Neuronal stem cell (in vitro differentiated cells): ENCODE measurements around the gene MRAP.
A peak's percentile ranks its signal among the peaks of the same experiment; 100 is the strongest.

Experiments used
- DNase-seq: peaks from one replicate; pipeline ENCODE4 v3.0.0-alpha.2; 2013; ENCODE audit warnings: low spot score
- H2AFZ ChIP-seq: one replicate; pipeline ENCODE4 v1.6.1; 2013; ENCODE audit warnings: mild to moderate bottlenecking, low read length, inconsistent platforms
- H2AK5ac ChIP-seq: 2 replicates; pipeline ENCODE4 v1.6.1; 2013; ENCODE audit warnings: low read depth, mild to moderate bottlenecking, inconsistent platforms, low read length, moderate library complexity, mixed read lengths
- H2BK120ac ChIP-seq: 2 replicates; pipeline ENCODE4 v1.6.1; 2013; ENCODE audit warnings: low read depth, mild to moderate bottlenecking, inconsistent platforms, low read length, moderate library complexity, mixed read lengths
- H2BK12ac ChIP-seq: one replicate; pipeline ENCODE4 v1.6.1; 2013; ENCODE audit warnings: low read length, inconsistent platforms
- H2BK15ac ChIP-seq: 2 replicates; pipeline ENCODE4 v1.6.1; 2013; ENCODE audit warnings: mild to moderate bottlenecking, low read length, inconsistent platforms, mixed read lengths
- H2BK5ac ChIP-seq: one replicate; pipeline ENCODE4 v1.6.1; 2013; ENCODE audit warnings: inconsistent platforms, mild to moderate bottlenecking, low read length, moderate library complexity
- H3K14ac ChIP-seq: one replicate; pipeline ENCODE4 v1.6.1; 2013; ENCODE audit warnings: low read length, inconsistent platforms
- H3K18ac ChIP-seq: 2 replicates; pipeline ENCODE4 v1.6.1; 2013; ENCODE audit warnings: low read length, inconsistent platforms
- H3K23ac ChIP-seq: 2 replicates; pipeline ENCODE4 v1.6.1; 2013; ENCODE audit warnings: low read depth, mild to moderate bottlenecking, mixed read lengths, low read length, inconsistent platforms; ENCODE audit not compliant: poor library complexity
- H3K27ac ChIP-seq: replicated peaks from 3 replicates; pipeline ENCODE4 v1.5.1; 2013; ENCODE audit warnings: low read length, inconsistent platforms
- H3K27me3 ChIP-seq, 3 experiments: 2 replicates each; pipeline ENCODE4 v1.6.1; 2013; ENCODE audit warnings: low read length in 3 of 3, mild to moderate bottlenecking in 2 of 3, inconsistent platforms in 1 of 3, low read depth in 1 of 3, mixed read lengths in 1 of 3, moderate library complexity in 1 of 3; ENCODE audit not compliant: control insufficient read depth in 3 of 3, insufficient read depth in 3 of 3
- H3K36me3 ChIP-seq, 2 donors: replicated peaks in 1 of 2; 2 replicates each; pipeline ENCODE4 v1.6.1; 2013; ENCODE audit warnings: low read length in 2 of 2; ENCODE audit not compliant: control insufficient read depth in 2 of 2, insufficient read depth in 2 of 2
- H3K4ac ChIP-seq: 2 replicates; pipeline ENCODE4 v1.6.1; 2013; ENCODE audit warnings: inconsistent platforms, mild to moderate bottlenecking, low read length, moderate library complexity
- H3K4me1 ChIP-seq, 2 donors: 1 replicate in 1 of 2; 2 replicates in 1 of 2; pipeline ENCODE4 v1.6.1; 2013; ENCODE audit warnings: low read length in 2 of 2, low read depth in 1 of 2; ENCODE audit not compliant: control insufficient read depth in 2 of 2, insufficient read depth in 1 of 2
- H3K4me2 ChIP-seq: one replicate; pipeline ENCODE4 v1.6.1; 2013; ENCODE audit warnings: mild to moderate bottlenecking, low read length, inconsistent platforms; ENCODE audit not compliant: insufficient read depth, poor library complexity, severe bottlenecking
- H3K4me3 ChIP-seq, 2 donors: 2 replicates each; pipeline ENCODE4 v1.5.1; 2013; ENCODE audit warnings: low read length in 2 of 2, mild to moderate bottlenecking in 2 of 2, inconsistent platforms in 1 of 2, moderate library complexity in 1 of 2
- H3K79me1 ChIP-seq: one replicate; pipeline ENCODE4 v1.6.1; 2013; ENCODE audit warnings: low read depth, mild to moderate bottlenecking, inconsistent platforms, low read length, moderate library complexity
- H3K9ac ChIP-seq: one replicate; pipeline ENCODE4 v1.6.1; 2013; ENCODE audit warnings: mild to moderate bottlenecking, low read depth, low read length, inconsistent platforms; ENCODE audit not compliant: poor library complexity
- H3K9me3 ChIP-seq, 2 donors: replicated peaks in 1 of 2; 2 replicates each; pipeline versions ENCODE3 to v1.6.1; 2013; ENCODE audit warnings: low read length in 2 of 2, mild to moderate bottlenecking in 2 of 2, inconsistent platforms in 1 of 2, low read depth in 1 of 2, mixed read lengths in 1 of 2, moderate library complexity in 1 of 2; ENCODE audit not compliant: control insufficient read depth in 2 of 2, insufficient read depth in 1 of 2
- H4K8ac ChIP-seq: one replicate; pipeline ENCODE4 v1.6.1; 2013; ENCODE audit warnings: low read depth, mild to moderate bottlenecking, inconsistent platforms, low read length, moderate library complexity
- H4K91ac ChIP-seq: one replicate; pipeline ENCODE4 v1.6.1; 2013; ENCODE audit warnings: low read length, low read depth, mild to moderate bottlenecking, inconsistent platforms; ENCODE audit not compliant: poor library complexity
- WGBS, 2 donors: extraction: QIAGEN DNeasy Blood & Tissue Kit; methylation state at CpG; one replicate each; pipeline ENCODE4 v1.1.7; 2013; ENCODE audit warnings: missing lambda C conversion rate in 2 of 2, mixed read lengths in 1 of 2; ENCODE audit not compliant: insufficient read length in 2 of 2, insufficient replicate concordance in 1 of 2; ENCODE audit errors: extremely low coverage in 2 of 2; 5-methylcytosine and 5-hydroxymethylcytosine counted together

Gene MRAP

DNA sequence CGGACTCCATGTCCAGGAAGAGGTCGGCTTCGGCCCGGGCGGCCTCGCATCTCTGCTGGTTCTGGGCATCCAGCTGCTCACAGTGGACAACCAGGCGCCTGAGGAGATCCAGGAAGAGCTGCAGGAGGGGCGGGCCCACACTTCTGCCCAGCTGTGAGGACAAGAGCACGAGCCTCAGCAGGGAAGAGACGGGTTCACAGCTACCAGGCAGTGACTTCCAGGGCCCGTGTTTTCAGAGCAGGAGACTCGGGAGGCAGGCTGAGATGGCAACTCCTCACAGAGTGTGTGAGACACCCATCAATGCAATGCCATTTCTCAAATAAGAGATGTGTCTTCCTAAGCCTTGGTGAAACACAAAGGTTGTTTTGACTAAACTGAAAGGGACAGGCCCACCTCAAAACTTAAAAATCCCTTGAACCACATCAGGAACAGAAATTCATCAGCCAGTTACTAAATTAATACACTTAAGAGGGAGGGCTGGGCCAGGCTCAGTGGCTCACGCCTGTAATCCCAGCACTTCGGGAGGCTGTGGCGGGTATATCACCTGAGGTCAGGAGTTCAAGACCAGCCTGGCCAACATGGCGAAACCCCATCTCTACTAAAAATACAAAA is 50.8 kb downstream of the MRAP start:
- H2BK5ac ChIP-seq: no peak overlapping the region
- H3K14ac ChIP-seq: no peak overlapping the region
- peaks cover 3 to 11% of the 10 kb centered on the region in 2 donors for H3K9me3 ChIP-seq
- H3K18ac ChIP-seq: no peak overlapping the region
- no peak for DNase-seq
- no peak overlapping the region for H3K9ac ChIP-seq
- peaks cover 3% of the 10 kb centered on the region for H3K79me1 ChIP-seq
- no peak overlapping the region for H2AK5ac ChIP-seq
- H4K8ac ChIP-seq: no peak overlapping the region
- no peaks in the 10 kb centered on the region for H3K27me3 ChIP-seq
- no peak overlapping the region for H2AFZ ChIP-seq
- H2BK120ac ChIP-seq: no peak overlapping the region
- H3K4me2 ChIP-seq: no peak overlapping the region
- no peak overlapping the region for H3K27ac ChIP-seq
- H3K36me3 ChIP-seq: peaks cover 63 to 100% of the 10 kb centered on the region in 2 donors
- no peak overlapping the region for H4K91ac ChIP-seq
- H3K23ac ChIP-seq: no peak overlapping the region
- no peak overlapping the region for H2BK15ac ChIP-seq
- no peak overlapping the region for H3K4me3 ChIP-seq
- no peaks in the 10 kb centered on the region for H3K4me1 ChIP-seq
- no CpG with 5 or more reads among the region's 16 CpGs for WGBS, 2 donors
- no peak overlapping the region for H3K4ac ChIP-seq
- H2BK12ac ChIP-seq: no peak overlapping the region

DNA sequence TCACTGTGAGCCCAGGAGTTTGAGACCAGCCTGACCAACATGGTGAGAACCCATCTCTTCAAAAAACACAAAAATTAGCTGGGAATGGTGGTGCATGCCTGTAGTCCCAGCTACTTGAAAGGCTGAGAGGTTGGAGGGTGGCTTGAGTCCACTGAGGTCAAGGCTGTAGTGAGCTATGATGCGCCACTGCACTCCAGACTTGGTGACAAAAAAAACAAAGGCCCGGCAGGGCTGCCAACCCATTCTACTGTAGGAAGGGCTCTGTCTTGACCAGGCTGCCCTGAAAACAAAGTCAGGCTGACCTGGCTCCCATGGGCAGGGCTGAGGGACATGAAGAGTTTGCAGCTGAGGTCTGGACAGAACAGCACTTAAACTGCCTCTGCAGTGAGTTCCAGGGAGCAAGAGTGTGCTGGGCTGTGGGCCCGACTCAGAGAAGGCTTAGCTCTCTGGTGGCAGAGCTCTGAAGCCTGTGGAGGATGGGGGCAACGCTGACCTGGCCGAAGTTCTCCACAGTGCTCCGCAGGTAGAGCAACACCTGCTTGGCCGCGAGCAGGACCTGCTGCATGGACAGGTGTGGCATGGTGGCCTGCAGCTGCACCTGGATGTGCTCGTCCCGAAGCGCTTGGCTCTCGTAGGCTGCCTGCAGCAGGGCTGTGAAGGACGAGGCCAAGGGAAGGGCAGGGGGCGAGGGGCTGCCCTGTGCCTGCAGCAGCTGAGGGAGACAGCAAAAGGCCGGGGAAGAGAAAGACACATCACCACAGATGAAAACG is 51.7 kb downstream of the MRAP start:
- no peak overlapping the region for H3K4me2 ChIP-seq
- peaks cover 3% of the 10 kb centered on the region for H3K79me1 ChIP-seq
- H3K27ac ChIP-seq: no peak overlapping the region
- no peak overlapping the region for H4K91ac ChIP-seq
- no peak overlapping the region for H3K4ac ChIP-seq
- H3K9me3 ChIP-seq: peaks cover 1 to 2% of the 10 kb centered on the region in 2 donors
- H3K9ac ChIP-seq: no peak overlapping the region
- H2AFZ ChIP-seq: no peak overlapping the region
- WGBS, 2 donors: no CpG with 5 or more reads among the region's 16 CpGs
- no peak overlapping the region for H2BK5ac ChIP-seq
- H2BK15ac ChIP-seq: no peak overlapping the region
- no peaks in the 10 kb centered on the region for H3K4me1 ChIP-seq
- H4K8ac ChIP-seq: no peak overlapping the region
- H2BK120ac ChIP-seq: no peak overlapping the region
- H3K18ac ChIP-seq: no peak overlapping the region
- no peak overlapping the region for H2AK5ac ChIP-seq
- peaks cover 60 to 100% of the 10 kb centered on the region in 2 donors for H3K36me3 ChIP-seq
- no peak overlapping the region for H3K14ac ChIP-seq
- no peak for DNase-seq
- no peak overlapping the region for H3K4me3 ChIP-seq
- no peak overlapping the region for H2BK12ac ChIP-seq
- peak overlapping the region; percentile 38 for H3K23ac ChIP-seq
- H3K27me3 ChIP-seq: no peaks in the 10 kb centered on the region

DNA sequence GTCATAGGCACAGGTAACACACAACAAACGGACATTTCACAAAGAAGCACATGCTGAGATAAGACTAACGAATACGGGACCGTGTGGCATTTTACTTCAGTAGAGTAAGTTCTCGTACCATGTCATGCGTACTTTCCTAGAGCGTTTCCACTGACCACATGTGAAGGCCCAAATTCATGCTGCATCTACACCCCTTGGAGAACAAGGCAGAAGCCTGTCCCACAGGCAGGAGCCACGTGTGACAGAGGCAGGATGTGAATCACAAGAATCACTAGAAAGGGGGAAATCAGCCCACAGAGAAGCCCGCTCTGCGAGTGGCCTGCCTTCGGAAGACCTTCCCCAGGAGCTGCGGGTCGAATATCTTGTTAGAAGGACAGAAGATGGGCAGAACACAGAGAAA is 52.3 kb downstream of the MRAP start:
- no peak overlapping the region for H2AFZ ChIP-seq
- H3K79me1 ChIP-seq: peaks cover 3% of the 10 kb centered on the region
- no peak overlapping the region for H3K4ac ChIP-seq
- H3K18ac ChIP-seq: no peak overlapping the region
- no CpG with 5 or more reads among the region's 13 CpGs for WGBS, 2 donors
- H2BK120ac ChIP-seq: no peak overlapping the region
- H4K8ac ChIP-seq: no peak overlapping the region
- H3K9ac ChIP-seq: no peak overlapping the region
- H3K27me3 ChIP-seq: no peaks in the 10 kb centered on the region
- no peak overlapping the region for H3K27ac ChIP-seq
- H3K9me3 ChIP-seq: no peaks in the 10 kb centered on the region
- no peak overlapping the region for H4K91ac ChIP-seq
- H3K4me3 ChIP-seq: peak overlapping the region in 1 of 2 donors; percentile 32
- H2BK12ac ChIP-seq: no peak overlapping the region
- no peak overlapping the region for H2BK5ac ChIP-seq
- no peak overlapping the region for H2AK5ac ChIP-seq
- no peaks in the 10 kb centered on the region for H3K4me1 ChIP-seq
- no peak overlapping the region for H2BK15ac ChIP-seq
- peaks cover 60 to 100% of the 10 kb centered on the region in 2 donors for H3K36me3 ChIP-seq
- no peak overlapping the region for H3K14ac ChIP-seq
- DNase-seq: no peak
- H3K23ac ChIP-seq: no peak overlapping the region
- H3K4me2 ChIP-seq: no peak overlapping the region

DNA sequence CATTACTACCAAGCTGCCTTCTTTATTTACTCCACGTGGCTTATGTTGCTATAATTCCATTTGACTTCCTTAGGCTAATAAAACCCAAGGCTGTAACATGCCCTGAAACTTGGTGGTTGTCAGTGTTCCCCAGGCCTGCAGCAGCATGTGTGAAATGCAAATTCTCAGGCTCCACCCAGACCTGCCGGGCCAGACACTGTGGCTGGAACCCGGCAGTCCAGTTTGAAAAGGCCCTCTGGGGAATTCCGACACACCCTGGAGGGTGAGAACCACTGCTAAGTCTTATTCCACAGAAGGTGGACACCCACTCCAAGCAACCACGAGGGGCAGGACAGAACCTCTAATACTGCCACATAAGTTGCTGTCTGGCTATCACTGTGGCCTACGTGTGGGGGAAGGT is 52.8 kb downstream of the MRAP start:
- Histone ChIP-seq H3K36me3 (peaks cover 63 to 100% of the 10 kb centered on the region in 2 donors), H3K27me3 (no peaks in the 10 kb centered on the region), H3K79me1 (peaks cover 3% of the 10 kb centered on the region), H2AFZ (no peak overlapping the region), H3K4me3 (no peak overlapping the region), H3K9ac (no peak overlapping the region), H3K14ac (no peak overlapping the region), H2BK15ac (no peak overlapping the region), H3K4me2 (no peak overlapping the region), H2BK120ac (no peak overlapping the region), H2AK5ac (no peak overlapping the region), H4K8ac (no peak overlapping the region), H4K91ac (no peak overlapping the region), H3K4me1 (no peaks in the 10 kb centered on the region), H3K4ac (no peak overlapping the region), H3K9me3 (no peaks in the 10 kb centered on the region), H3K27ac (no peak overlapping the region), H3K18ac (no peak overlapping the region), H2BK12ac (no peak overlapping the region), H2BK5ac (no peak overlapping the region), H3K23ac (no peak overlapping the region)
- no CpG with 5 or more reads among the region's 6 CpGs for WGBS, 2 donors
- no peak for DNase-seq
